Measurements from ENCODE around the gene BNC2. TPM values are rescaled to one million over a fixed set of nuclear protein-coding genes. Genes with fewer than 3 reads are reported as not detected.

The BNC2 gene
- total RNA-seq, 4 donors from 2014 or later, result 3.9 to 45.4 (median 13.1) TPM

- H3K36me3 ChIP-seq, result no peaks in the 10 kb centered on the region
- H3K27me3 ChIP-seq, result no peaks in the 10 kb centered on the region
- no peaks in the 10 kb centered on the region for H3K4me1 ChIP-seq
- H3K27ac ChIP-seq, result no peak overlapping the region
- H3K4me3 ChIP-seq, result no peak overlapping the region
- no peak for DNase-seq
- no peaks in the 10 kb centered on the region for H3K9me3 ChIP-seq
- TF ChIP-seq CTCF (IDR thresholded peaks at IDR 0.05) (no peak), POLR2A (IDR thresholded peaks at IDR 0.05) (no peak)
These were observed 459.7 kb downstream of the BNC2 start for GRCh38 chr9:16410601-16411280.

- Histone ChIP-seq H3K4me1 (no peaks in the 10 kb centered on the region), H3K9me3 (no peaks in the 10 kb centered on the region), H3K27ac (no peak overlapping the region), H3K4me3 (no peak overlapping the region), H3K36me3 (no peaks in the 10 kb centered on the region), H3K27me3 (no peaks in the 10 kb centered on the region)
- TF ChIP-seq POLR2A (IDR thresholded peaks at IDR 0.05), result no peak
- no peak for TF ChIP-seq CTCF (IDR thresholded peaks at IDR 0.05)
- no peak for DNase-seq
These were observed 462.9 kb downstream of the BNC2 start for GRCh38 chr9:16407617-16408016.

GRCh38 chr9:16406526-16407225 lies 463.8 kb downstream of the BNC2 start:
- no peak for DNase-seq
- Histone ChIP-seq H3K9me3 (no peaks in the 10 kb centered on the region), H3K36me3 (no peaks in the 10 kb centered on the region), H3K4me1 (no peaks in the 10 kb centered on the region), H3K27me3 (no peaks in the 10 kb centered on the region), H3K4me3 (no peak overlapping the region), H3K27ac (no peak overlapping the region)
- TF ChIP-seq CTCF (IDR thresholded peaks at IDR 0.05), result no peak
- no peak for TF ChIP-seq POLR2A (IDR thresholded peaks at IDR 0.05)

GRCh38 chr9:16405421-16405820 lies 465.0 kb downstream of the BNC2 start:
- TF ChIP-seq CTCF (IDR thresholded peaks at IDR 0.05) (no peak), POLR2A (IDR thresholded peaks at IDR 0.05) (no peak)
- DNase-seq, result no peak
- Histone ChIP-seq H3K36me3 (no peaks in the 10 kb centered on the region), H3K27me3 (no peaks in the 10 kb centered on the region), H3K27ac (no peak overlapping the region), H3K9me3 (no peaks in the 10 kb centered on the region), H3K4me1 (no peaks in the 10 kb centered on the region), H3K4me3 (no peak overlapping the region)

GRCh38 chr9:16401701-16402100 lies 468.8 kb downstream of the BNC2 start:
- no peak overlapping the region for H3K27ac ChIP-seq
- no peaks in the 10 kb centered on the region for H3K4me1 ChIP-seq
- no peak for DNase-seq
- H3K36me3 ChIP-seq, result no peaks in the 10 kb centered on the region
- no peak overlapping the region for H3K4me3 ChIP-seq
- no peak for TF ChIP-seq CTCF (IDR thresholded peaks at IDR 0.05)
- no peak for TF ChIP-seq POLR2A (IDR thresholded peaks at IDR 0.05)
- no peaks in the 10 kb centered on the region for H3K9me3 ChIP-seq
- H3K27me3 ChIP-seq, result no peaks in the 10 kb centered on the region

Data from Peyer's patch (tissue), 4 donors.